HepG2 (cell line): ENCODE data around the gene TPRN. TPM values are rescaled to one million over a fixed set of nuclear protein-coding genes. Genes with fewer than 3 reads are reported as not detected.

Experiments used
- HNF4G ChIP-seq, 2 experiments: sonication (generic) in 1 of 2; formaldehyde crosslinking in 1 of 2; IDR thresholded peaks; 2 replicates each; pipeline versions ENCODE4 v1.4.0 to v1.6.1; 2011 to 2020; ENCODE audit warnings: borderline replicate concordance in 2 of 2, low read depth in 2 of 2, mild to moderate bottlenecking in 2 of 2, low read length in 1 of 2, missing genetic modification reagents in 1 of 2, moderate library complexity in 1 of 2
- IRF2 ChIP-seq: IDR thresholded peaks from 2 replicates; pipeline ENCODE4 v1.6.1; 2018; ENCODE audit warnings: missing genetic modification reagents, missing compliant biosample characterization
- PHB2 ChIP-seq: fragments of 450-650 bp; IDR thresholded peaks from 2 replicates; pipeline ENCODE4 v1.6.1; 2018; ENCODE audit not compliant: partially characterized antibody
- RFX3 ChIP-seq: IDR thresholded peaks from 2 replicates; pipeline ENCODE4 v1.6.1; 2016; ENCODE audit warnings: missing biosample characterization, missing genetic modification reagents
- SOX6 ChIP-seq, 2 experiments: fragments of 450-650 bp in 1 of 2; sonication (generic) in 1 of 2; formaldehyde crosslinking in 1 of 2; IDR thresholded peaks; 2 replicates each; pipeline versions ENCODE4 v1.4.0 to v1.6.1; 2017 to 2020; ENCODE audit warnings: antibody characterized with exemption in 1 of 2, mild to moderate bottlenecking in 1 of 2, missing genetic modification reagents in 1 of 2
- TAF1 ChIP-seq: sonication (generic); formaldehyde crosslinking; IDR thresholded peaks from 2 replicates; pipeline ENCODE4 v1.4.0; 2020; ENCODE audit warnings: missing genetic modification reagents
- U2AF2 ChIP-seq: fragments of 200-400 bp; formaldehyde crosslinking; IDR thresholded peaks from 2 replicates; pipeline ENCODE4 v1.6.1; 2017; ENCODE audit warnings: low read depth, mild to moderate bottlenecking, low read length
- ZBTB38 ChIP-seq: sonication (generic); formaldehyde crosslinking; IDR thresholded peaks from 2 replicates; pipeline ENCODE4 v1.5.1; 2020; ENCODE audit warnings: mild to moderate bottlenecking, missing genetic modification reagents
- ZC3H4 ChIP-seq: sonication (generic); formaldehyde crosslinking; IDR thresholded peaks from 2 replicates; pipeline ENCODE4 v1.4.0; 2020; ENCODE audit warnings: missing genetic modification reagents, borderline replicate concordance
- ZFP36 ChIP-seq: fragments of 150-350 bp; IDR thresholded peaks from 2 replicates; pipeline ENCODE4 v1.6.1; 2018; ENCODE audit warnings: borderline replicate concordance, low read length, low read depth; ENCODE audit not compliant: partially characterized antibody
- ZMYM3 ChIP-seq: sonication (generic); formaldehyde crosslinking; IDR thresholded peaks from 2 replicates; pipeline ENCODE4 v1.5.1; 2020; ENCODE audit warnings: mild to moderate bottlenecking, missing genetic modification reagents
- ZNF264 ChIP-seq: sonication (generic); formaldehyde crosslinking; IDR thresholded peaks from 2 replicates; pipeline ENCODE4 v1.4.0; 2020; ENCODE audit warnings: missing genetic modification reagents
- ZNF501 ChIP-seq: sonication (generic); formaldehyde crosslinking; IDR thresholded peaks from 2 replicates; pipeline ENCODE4 v1.5.1; 2020; ENCODE audit warnings: mild to moderate bottlenecking, moderate library complexity, missing genetic modification reagents
- ZNF772 ChIP-seq: sonication (generic); formaldehyde crosslinking; IDR thresholded peaks from 2 replicates; pipeline ENCODE4 v1.5.0; 2020; ENCODE audit warnings: mild to moderate bottlenecking, missing genetic modification reagents
- ZNF879 ChIP-seq: sonication (generic); formaldehyde crosslinking; IDR thresholded peaks from 2 replicates; pipeline ENCODE4 v1.8.1; 2023; ENCODE audit warnings: missing genetic modification reagents
- polyA plus RNA-seq, 8 experiments: library from polyadenylated mRNA; depleted of rRNA in 3 of 8; stranded (reverse) in 7 of 8; unstranded in 1 of 8; fragments of >200 nt; fragmentation: Illumina TruSeq in 4 of 8; extraction: Trizol in 4 of 8; gene quantifications; 2 replicates each; pipeline versions ENCODE4 v1.2.1 to v1.2.3, GENCODE V29; 2011 to 2016; ENCODE audit warnings: low read depth in 4 of 8, missing spikeins in 1 of 8, mixed read lengths in 1 of 8; ENCODE audit not compliant: insufficient read depth in 1 of 8
- total RNA-seq, 5 experiments: library from RNA; depleted of rRNA; stranded (reverse); fragments of >200 nt; fragmentation: Illumina TruSeq; extraction: Trizol; gene quantifications; 2 replicates each; pipeline ENCODE4 v1.2.3, GENCODE V29; 2016; ENCODE audit warnings: low read depth in 1 of 5
- TF ChIP-seq, protein P1 (sequence below): sonication (generic); formaldehyde crosslinking; IDR thresholded peaks from 2 replicates; pipeline ENCODE4 v1.4.0; 2020; ENCODE audit warnings: missing genetic modification reagents
- TF ChIP-seq, protein P2 (sequence below): sonication (generic); formaldehyde crosslinking; IDR thresholded peaks from 2 replicates; pipeline ENCODE4 v1.5.1; 2020; ENCODE audit warnings: mild to moderate bottlenecking, missing genetic modification reagents, moderate library complexity
- TF ChIP-seq, protein P3 (sequence below): sonication (generic); formaldehyde crosslinking; IDR thresholded peaks from 2 replicates; pipeline ENCODE4 v1.4.0; 2020; ENCODE audit warnings: missing genetic modification reagents
- TF ChIP-seq, protein P4 (sequence below): sonication (generic); formaldehyde crosslinking; IDR thresholded peaks from 2 replicates; pipeline ENCODE4 v1.4.0; 2020; ENCODE audit warnings: missing genetic modification reagents, borderline replicate concordance

TPRN gene
- total and polyA plus RNA-seq, 2 of the 13 experiments (the other 11 are each of a cell fraction or from before 2014, with no cell fraction given), result 10.1 to 19.2 TPM

DNA sequence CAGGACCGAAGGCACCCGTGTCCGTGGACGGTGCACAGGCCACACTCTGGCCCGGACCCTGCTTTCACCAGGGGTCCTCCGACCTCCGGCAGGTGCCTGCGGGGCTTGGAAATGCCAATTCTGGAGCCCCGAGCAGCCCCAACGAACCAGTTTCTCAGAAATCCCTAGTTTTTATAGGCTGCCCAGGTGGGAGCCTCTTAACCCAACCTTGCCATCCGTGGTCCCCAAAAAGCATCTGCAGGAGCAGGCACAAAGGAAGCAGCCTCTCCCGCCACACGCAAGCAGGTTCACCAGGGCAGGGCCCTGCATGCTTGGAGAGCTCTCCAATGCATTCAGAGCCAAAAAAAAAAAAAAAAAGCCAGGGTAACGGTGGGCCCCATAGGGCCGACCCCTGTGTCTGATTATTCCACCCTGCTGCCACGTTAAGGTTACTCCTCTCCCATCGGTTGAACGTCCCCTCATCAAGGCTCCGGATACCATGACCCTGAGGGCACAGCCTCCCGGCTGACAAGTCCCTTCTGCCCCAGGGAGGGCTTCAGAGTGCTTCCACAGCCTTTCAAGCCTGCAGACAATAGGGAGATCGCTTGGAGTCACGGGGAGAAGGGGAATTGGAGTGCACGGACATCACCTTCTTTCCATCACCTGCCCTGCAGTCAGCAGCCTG, 796 bp upstream of the TPRN start (continued):
- TF ChIP-seq ZNF501 (peak; percentile 21; the same call in 1 of the 2 replicates), U2AF2 (no peak), IRF2 (no peak), ZBTB38 (CRISPR knock-in tag) (no peak; the same call in 1 of the 2 replicates), RFX3 (CRISPR knock-in tag) (no peak), ZNF264 (CRISPR knock-in tag) (no peak), ZMYM3 (CRISPR knock-in tag) (no peak), SOX6 (IDR thresholded peaks at IDR 0.05) (no peak), SOX6 (CRISPR knock-in tag; IDR thresholded peaks at IDR 0.05) (peak; percentile 9; the same call in 1 of the 2 replicates), ZFP36 (no peak), ZC3H4 (CRISPR knock-in tag) (no peak), TAF1 (no peak), HNF4G (IDR thresholded peaks at IDR 0.05; ENCODE audit: borderline replicate concordance, low read depth, low read length) (no peak), HNF4G (CRISPR knock-in tag; IDR thresholded peaks at IDR 0.05; ENCODE audit: borderline replicate concordance, low read depth) (no peak), PHB2 (no peak), ZNF772 (CRISPR knock-in tag) (0 out of 2 replicates have a peak, but pooled peaks have one; percentile 59), ZNF879 (CRISPR knock-in tag) (no peak; the same call in none of the 2 replicates)
- TF ChIP-seq, protein P1, sequence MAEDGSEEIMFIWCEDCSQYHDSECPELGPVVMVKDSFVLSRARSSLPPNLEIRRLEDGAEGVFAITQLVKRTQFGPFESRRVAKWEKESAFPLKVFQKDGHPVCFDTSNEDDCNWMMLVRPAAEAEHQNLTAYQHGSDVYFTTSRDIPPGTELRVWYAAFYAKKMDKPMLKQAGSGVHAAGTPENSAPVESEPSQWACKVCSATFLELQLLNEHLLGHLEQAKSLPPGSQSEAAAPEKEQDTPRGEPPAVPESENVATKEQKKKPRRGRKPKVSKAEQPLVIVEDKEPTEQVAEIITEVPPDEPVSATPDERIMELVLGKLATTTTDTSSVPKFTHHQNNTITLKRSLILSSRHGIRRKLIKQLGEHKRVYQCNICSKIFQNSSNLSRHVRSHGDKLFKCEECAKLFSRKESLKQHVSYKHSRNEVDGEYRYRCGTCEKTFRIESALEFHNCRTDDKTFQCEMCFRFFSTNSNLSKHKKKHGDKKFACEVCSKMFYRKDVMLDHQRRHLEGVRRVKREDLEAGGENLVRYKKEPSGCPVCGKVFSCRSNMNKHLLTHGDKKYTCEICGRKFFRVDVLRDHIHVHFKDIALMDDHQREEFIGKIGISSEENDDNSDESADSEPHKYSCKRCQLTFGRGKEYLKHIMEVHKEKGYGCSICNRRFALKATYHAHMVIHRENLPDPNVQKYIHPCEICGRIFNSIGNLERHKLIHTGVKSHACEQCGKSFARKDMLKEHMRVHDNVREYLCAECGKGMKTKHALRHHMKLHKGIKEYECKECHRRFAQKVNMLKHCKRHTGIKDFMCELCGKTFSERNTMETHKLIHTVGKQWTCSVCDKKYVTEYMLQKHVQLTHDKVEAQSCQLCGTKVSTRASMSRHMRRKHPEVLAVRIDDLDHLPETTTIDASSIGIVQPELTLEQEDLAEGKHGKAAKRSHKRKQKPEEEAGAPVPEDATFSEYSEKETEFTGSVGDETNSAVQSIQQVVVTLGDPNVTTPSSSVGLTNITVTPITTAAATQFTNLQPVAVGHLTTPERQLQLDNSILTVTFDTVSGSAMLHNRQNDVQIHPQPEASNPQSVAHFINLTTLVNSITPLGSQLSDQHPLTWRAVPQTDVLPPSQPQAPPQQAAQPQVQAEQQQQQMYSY (CRISPR knock-in tag), result no peak
- TF ChIP-seq, protein P2, sequence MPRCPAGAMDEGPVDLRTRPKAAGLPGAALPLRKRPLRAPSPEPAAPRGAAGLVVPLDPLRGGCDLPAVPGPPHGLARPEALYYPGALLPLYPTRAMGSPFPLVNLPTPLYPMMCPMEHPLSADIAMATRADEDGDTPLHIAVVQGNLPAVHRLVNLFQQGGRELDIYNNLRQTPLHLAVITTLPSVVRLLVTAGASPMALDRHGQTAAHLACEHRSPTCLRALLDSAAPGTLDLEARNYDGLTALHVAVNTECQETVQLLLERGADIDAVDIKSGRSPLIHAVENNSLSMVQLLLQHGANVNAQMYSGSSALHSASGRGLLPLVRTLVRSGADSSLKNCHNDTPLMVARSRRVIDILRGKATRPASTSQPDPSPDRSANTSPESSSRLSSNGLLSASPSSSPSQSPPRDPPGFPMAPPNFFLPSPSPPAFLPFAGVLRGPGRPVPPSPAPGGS (CRISPR knock-in tag), result no peak
- TF ChIP-seq, protein P3, sequence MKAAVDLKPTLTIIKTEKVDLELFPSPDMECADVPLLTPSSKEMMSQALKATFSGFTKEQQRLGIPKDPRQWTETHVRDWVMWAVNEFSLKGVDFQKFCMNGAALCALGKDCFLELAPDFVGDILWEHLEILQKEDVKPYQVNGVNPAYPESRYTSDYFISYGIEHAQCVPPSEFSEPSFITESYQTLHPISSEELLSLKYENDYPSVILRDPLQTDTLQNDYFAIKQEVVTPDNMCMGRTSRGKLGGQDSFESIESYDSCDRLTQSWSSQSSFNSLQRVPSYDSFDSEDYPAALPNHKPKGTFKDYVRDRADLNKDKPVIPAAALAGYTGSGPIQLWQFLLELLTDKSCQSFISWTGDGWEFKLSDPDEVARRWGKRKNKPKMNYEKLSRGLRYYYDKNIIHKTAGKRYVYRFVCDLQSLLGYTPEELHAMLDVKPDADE (CRISPR knock-in tag), result no peak
- TF ChIP-seq, protein P4, sequence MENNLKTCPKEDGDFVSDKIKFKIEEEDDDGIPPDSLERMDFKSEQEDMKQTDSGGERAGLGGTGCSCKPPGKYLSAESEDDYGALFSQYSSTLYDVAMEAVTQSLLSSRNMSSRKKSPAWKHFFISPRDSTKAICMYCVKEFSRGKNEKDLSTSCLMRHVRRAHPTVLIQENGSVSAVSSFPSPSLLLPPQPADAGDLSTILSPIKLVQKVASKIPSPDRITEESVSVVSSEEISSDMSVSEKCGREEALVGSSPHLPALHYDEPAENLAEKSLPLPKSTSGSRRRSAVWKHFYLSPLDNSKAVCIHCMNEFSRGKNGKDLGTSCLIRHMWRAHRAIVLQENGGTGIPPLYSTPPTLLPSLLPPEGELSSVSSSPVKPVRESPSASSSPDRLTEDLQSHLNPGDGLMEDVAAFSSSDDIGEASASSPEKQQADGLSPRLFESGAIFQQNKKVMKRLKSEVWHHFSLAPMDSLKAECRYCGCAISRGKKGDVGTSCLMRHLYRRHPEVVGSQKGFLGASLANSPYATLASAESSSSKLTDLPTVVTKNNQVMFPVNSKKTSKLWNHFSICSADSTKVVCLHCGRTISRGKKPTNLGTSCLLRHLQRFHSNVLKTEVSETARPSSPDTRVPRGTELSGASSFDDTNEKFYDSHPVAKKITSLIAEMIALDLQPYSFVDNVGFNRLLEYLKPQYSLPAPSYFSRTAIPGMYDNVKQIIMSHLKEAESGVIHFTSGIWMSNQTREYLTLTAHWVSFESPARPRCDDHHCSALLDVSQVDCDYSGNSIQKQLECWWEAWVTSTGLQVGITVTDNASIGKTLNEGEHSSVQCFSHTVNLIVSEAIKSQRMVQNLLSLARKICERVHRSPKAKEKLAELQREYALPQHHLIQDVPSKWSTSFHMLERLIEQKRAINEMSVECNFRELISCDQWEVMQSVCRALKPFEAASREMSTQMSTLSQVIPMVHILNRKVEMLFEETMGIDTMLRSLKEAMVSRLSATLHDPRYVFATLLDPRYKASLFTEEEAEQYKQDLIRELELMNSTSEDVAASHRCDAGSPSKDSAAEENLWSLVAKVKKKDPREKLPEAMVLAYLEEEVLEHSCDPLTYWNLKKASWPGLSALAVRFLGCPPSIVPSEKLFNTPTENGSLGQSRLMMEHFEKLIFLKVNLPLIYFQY (CRISPR knock-in tag), result no peak
